A673 (cell line): ENCODE data around the gene PLXNB3. TPM values are rescaled to one million over a fixed set of nuclear protein-coding genes. Genes with fewer than 3 reads are reported as not detected.
A peak's percentile ranks its signal among the peaks of the same experiment; 100 is the strongest.

ENCODE experiments used
- BruUV-seq: library from RNA; stranded (reverse); fragments of 400-500 nt; replicated peaks from 2 replicates; lab custom pipeline; 2021; lab: Mats Ljungman, UMichigan
- CTCF ChIA-PET: fragments of 300-600 bp; sonication (Branson Sonifier 250); formaldehyde crosslinking; loops from one replicate; lab custom pipeline; 2022; ENCODE audit warnings: antibody characterized with exemption; lab: Charles Lee
- POLR2A ChIA-PET: fragments of 300-600 bp; sonication (Branson Sonifier 250); formaldehyde crosslinking; loops from one replicate; lab custom pipeline; 2022; ENCODE audit warnings: antibody characterized with exemption; ENCODE audit not compliant: low non-redundant PET; lab: Charles Lee
- DNase-seq: peaks from one replicate; pipeline ENCODE4 v3.0.0-alpha.2; 2015; ENCODE audit warnings: low spot score
- H3K27ac ChIP-seq: fragments of 200-600 bp; sonication (generic); 2 replicates; pipeline ENCODE4 v1.5.1; 2016; ENCODE audit warnings: mixed run types, low read depth, mild to moderate bottlenecking, mixed read lengths, antibody characterized with exemption, low read length; ENCODE audit not compliant: poor library complexity, severe bottlenecking
- H3K27me3 ChIP-seq: fragments of 200-600 bp; sonication (generic); replicated peaks from 2 replicates; pipeline ENCODE4 v1.6.1; 2017; ENCODE audit warnings: mixed run types, low read depth, mild to moderate bottlenecking, mixed read lengths, antibody characterized with exemption, low read length; ENCODE audit not compliant: insufficient read depth, poor library complexity
- H3K36me3 ChIP-seq: fragments of 200-600 bp; sonication (generic); 2 replicates; pipeline ENCODE4 v1.6.1; 2016; ENCODE audit warnings: mixed run types, mild to moderate bottlenecking, mixed read lengths, antibody characterized with exemption, low read length; ENCODE audit not compliant: insufficient read depth, poor library complexity, severe bottlenecking
- H3K4me1 ChIP-seq: fragments of 200-600 bp; sonication (generic); 2 replicates; pipeline ENCODE4 v1.6.1; 2017; ENCODE audit warnings: mixed run types, mild to moderate bottlenecking, mixed read lengths, antibody characterized with exemption, low read length; ENCODE audit not compliant: insufficient read depth, poor library complexity, severe bottlenecking
- H3K4me3 ChIP-seq: fragments of 200-600 bp; sonication (generic); 2 replicates; pipeline ENCODE4 v1.5.1; 2016; ENCODE audit warnings: low read depth, mixed run types, mild to moderate bottlenecking, mixed read lengths, low read length; ENCODE audit not compliant: poor library complexity, severe bottlenecking
- H3K9me3 ChIP-seq: fragments of 200-600 bp; sonication (generic); 2 replicates; pipeline ENCODE4 v1.6.1; 2016; ENCODE audit warnings: mixed run types, low read depth, mild to moderate bottlenecking, mixed read lengths, antibody characterized with exemption, low read length; ENCODE audit not compliant: poor library complexity, severe bottlenecking
- EZH2 ChIP-seq: fragments of 200-600 bp; sonication (generic); IDR thresholded peaks from 2 replicates; pipeline ENCODE4 v1.6.1; 2017; ENCODE audit warnings: borderline replicate concordance, low read depth, mild to moderate bottlenecking, mixed read lengths, antibody characterized with exemption, low read length; ENCODE audit not compliant: poor library complexity, severe bottlenecking
- intact Hi-C: fragments of 100-400 bp; cut with micrococcal nuclease; formaldehyde crosslinking; loops from one replicate; pipeline ENCODE4 v1.10.0; 2022; ENCODE audit not compliant: unreplicated experiment
- total RNA-seq: library from RNA; stranded (reverse); gene quantifications from 2 replicates; pipeline ENCODE4 v1.2.3, GENCODE V29; 2021
- TF ChIP-seq, protein P1 (sequence below): fragments of 300-800, 200-600 bp; sonication (generic); conservative IDR thresholded peaks from 2 replicates; pipeline ENCODE4 v1.5.1; 2017; ENCODE audit warnings: low read depth, mild to moderate bottlenecking, antibody characterized with exemption, low read length, moderate library complexity, mixed read lengths

PLXNB3 gene
- total RNA-seq, 1 experiment from 2014 or later = not detected

DNA sequence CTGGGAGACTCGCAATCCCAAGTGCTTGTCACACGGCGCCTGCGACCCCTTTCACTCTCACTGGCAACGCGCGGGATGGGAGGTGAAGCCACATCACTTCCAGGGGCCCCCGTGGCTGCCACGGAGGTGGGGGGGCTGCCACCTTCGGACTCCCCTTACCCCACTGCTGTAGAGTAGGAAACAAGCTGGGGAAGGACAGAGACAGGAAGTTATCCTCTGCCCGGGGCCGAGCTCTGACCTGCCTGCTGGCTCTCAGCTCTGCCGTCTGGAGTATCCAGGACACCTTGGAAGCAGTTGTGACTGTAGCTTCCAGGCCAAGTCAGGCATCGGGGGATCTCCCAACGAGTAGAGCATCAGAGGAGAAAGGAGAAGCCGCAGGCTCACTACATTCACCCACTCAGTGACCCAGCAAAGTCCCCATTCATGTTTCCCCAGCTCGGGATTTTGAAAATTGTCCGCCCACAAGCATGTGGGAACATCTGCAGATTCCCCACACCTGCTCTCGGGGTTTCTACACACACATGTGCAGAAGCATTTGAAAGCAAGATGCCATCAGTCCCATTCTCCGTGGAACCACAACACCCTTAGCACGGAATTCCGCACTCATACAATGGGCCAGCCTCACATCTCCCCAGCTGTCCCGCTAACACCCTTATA, 55.5 kb downstream of the PLXNB3 start:
- ChIA-PET POLR2A (interaction anchor here (0.6 kb wide), 2 partner anchors 148 to 638 kb away, joined by 3 to 4 read pairs; no protein-coding TSS in a partner anchor), CTCF (no interaction called here)
- TF ChIP-seq, protein P1, sequence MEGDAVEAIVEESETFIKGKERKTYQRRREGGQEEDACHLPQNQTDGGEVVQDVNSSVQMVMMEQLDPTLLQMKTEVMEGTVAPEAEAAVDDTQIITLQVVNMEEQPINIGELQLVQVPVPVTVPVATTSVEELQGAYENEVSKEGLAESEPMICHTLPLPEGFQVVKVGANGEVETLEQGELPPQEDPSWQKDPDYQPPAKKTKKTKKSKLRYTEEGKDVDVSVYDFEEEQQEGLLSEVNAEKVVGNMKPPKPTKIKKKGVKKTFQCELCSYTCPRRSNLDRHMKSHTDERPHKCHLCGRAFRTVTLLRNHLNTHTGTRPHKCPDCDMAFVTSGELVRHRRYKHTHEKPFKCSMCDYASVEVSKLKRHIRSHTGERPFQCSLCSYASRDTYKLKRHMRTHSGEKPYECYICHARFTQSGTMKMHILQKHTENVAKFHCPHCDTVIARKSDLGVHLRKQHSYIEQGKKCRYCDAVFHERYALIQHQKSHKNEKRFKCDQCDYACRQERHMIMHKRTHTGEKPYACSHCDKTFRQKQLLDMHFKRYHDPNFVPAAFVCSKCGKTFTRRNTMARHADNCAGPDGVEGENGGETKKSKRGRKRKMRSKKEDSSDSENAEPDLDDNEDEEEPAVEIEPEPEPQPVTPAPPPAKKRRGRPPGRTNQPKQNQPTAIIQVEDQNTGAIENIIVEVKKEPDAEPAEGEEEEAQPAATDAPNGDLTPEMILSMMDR = no peak
- TF ChIP-seq EZH2 = no peak

DNA sequence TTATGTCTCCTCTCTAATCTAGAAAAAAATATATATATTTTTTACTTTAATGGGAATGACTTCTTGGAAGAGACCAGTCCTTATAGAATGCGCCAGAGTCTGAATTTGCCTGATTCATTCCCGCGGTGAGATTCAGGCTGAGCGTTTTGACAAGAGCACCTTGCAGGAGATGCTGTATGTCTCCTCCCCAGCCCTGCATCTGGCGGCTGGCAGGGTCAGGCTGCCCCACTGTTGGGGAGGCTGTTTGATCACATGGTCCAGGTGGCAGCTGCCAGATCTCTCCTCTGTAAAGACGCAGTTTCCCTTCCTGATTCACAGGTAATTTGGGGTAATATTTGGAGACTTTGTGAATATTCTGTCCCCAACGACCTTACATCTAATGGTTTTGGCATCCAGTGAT, 56.6 kb downstream of the PLXNB3 start:
- CTCF ChIA-PET = no interaction called here

More for the DNA sequence above, 55.5 kb downstream of the PLXNB3 start:
- intact Hi-C loops = no loop called here
- no peak for DNase-seq
- Histone ChIP-seq H3K27me3 (no peaks in the 10 kb centered on the region), H3K36me3 (no peaks in the 10 kb centered on the region), H3K27ac (peak overlapping the region; percentile 50), H3K9me3 (no peaks in the 10 kb centered on the region), H3K4me1 (no peaks in the 10 kb centered on the region), H3K4me3 (peak overlapping the region; percentile 41)
- BruUV-seq = no TSS peak

DNA sequence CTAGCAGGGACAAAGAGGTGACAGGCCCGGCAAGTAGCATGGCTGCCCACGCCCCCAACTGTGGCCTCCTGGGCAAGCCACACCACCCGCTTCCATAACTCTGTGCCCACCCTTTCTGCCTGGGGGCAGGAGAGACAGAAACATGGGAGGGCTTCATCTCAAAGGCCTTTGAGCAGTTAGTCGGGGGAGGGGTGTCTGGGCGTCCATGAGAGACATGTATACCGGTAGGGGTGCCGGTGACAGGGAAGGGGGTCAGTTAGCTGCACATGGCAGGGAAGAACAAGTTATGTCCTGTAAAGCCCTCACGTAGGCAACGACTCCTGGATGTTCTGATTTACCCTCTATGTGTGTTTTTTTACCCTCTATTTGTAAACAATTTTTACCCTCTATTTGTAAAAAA, 57.0 kb downstream of the PLXNB3 start:
- Histone ChIP-seq H3K4me3 (no peak overlapping the region), H3K36me3 (no peaks in the 10 kb centered on the region), H3K4me1 (no peaks in the 10 kb centered on the region), H3K9me3 (no peaks in the 10 kb centered on the region), H3K27me3 (no peaks in the 10 kb centered on the region), H3K27ac (no peak overlapping the region)
- TF ChIP-seq EZH2 = no peak
- TF ChIP-seq, protein P1 = no peak
- BruUV-seq = no TSS peak
- DNase-seq = no peak
- POLR2A ChIA-PET = no interaction called here
- intact Hi-C loops = no loop called here
- CTCF ChIA-PET = no interaction called here

More for the DNA sequence above, 56.6 kb downstream of the PLXNB3 start:
- Histone ChIP-seq H3K27ac (no peak overlapping the region), H3K27me3 (no peaks in the 10 kb centered on the region), H3K4me1 (no peaks in the 10 kb centered on the region), H3K4me3 (no peak overlapping the region), H3K9me3 (no peaks in the 10 kb centered on the region), H3K36me3 (no peaks in the 10 kb centered on the region)
- intact Hi-C loops = no loop called here
- BruUV-seq = no TSS peak
- POLR2A ChIA-PET = no interaction called here
- no peak for DNase-seq
- TF ChIP-seq, protein P1 = no peak
- no peak for TF ChIP-seq EZH2
